GM19351 (cell line): ENCODE results near the gene DCC.

Source experiments
- ATAC-seq: cut with Tn5 transposase; IDR thresholded peaks from one replicate; pipeline ENCODE4 v1.9.1; 2021; ENCODE audit warnings: mild to moderate bottlenecking, moderate library complexity; ENCODE audit not compliant: unreplicated experiment

Gene DCC

GRCh38 chr18:52415131-52415530, 75.1 kb downstream of the DCC start:
- no peak for ATAC-seq

- no peak for ATAC-seq
Measured at GRCh38 chr18:52422985-52423601, 83.1 kb downstream of the DCC start.

- no peak for ATAC-seq
Measured at GRCh38 chr18:52426041-52426440, 86.0 kb downstream of the DCC start.

GRCh38 chr18:52426462-52426861, 86.5 kb downstream of the DCC start:
- ATAC-seq: no peak

- no peak for ATAC-seq
Measured at GRCh38 chr18:52427521-52428175, 87.7 kb downstream of the DCC start.

- no peak for ATAC-seq
Measured at GRCh38 chr18:52431683-52432082, 91.7 kb downstream of the DCC start.

GRCh38 chr18:52433797-52434196, 93.8 kb downstream of the DCC start:
- no peak for ATAC-seq

- ATAC-seq: no peak
Measured at GRCh38 chr18:52435301-52435700, 95.3 kb downstream of the DCC start.

- ATAC-seq: no peak
Measured at GRCh38 chr18:52437161-52437560, 97.2 kb downstream of the DCC start.

- ATAC-seq: no peak
Measured at GRCh38 chr18:52439457-52439856, 99.5 kb downstream of the DCC start.

GRCh38 chr18:52441794-52442193, 101.8 kb downstream of the DCC start:
- no peak for ATAC-seq

GRCh38 chr18:52442686-52443085, 102.7 kb downstream of the DCC start:
- ATAC-seq: no peak

- ATAC-seq: no peak
Measured at GRCh38 chr18:52451256-52451655, 111.3 kb downstream of the DCC start.

- no peak for ATAC-seq
Measured at GRCh38 chr18:52451851-52452250, 111.9 kb downstream of the DCC start.

- ATAC-seq: no peak
Measured at GRCh38 chr18:52452427-52452826, 112.4 kb downstream of the DCC start.

- no peak for ATAC-seq
Measured at GRCh38 chr18:52459890-52460289, 119.9 kb downstream of the DCC start.

- ATAC-seq: no peak
Measured at GRCh38 chr18:52462853-52463252, 122.9 kb downstream of the DCC start.

- no peak for ATAC-seq
Measured at GRCh38 chr18:52465391-52465790, 125.4 kb downstream of the DCC start.

GRCh38 chr18:52468496-52468895, 128.5 kb downstream of the DCC start:
- ATAC-seq: no peak

- ATAC-seq: no peak
Measured at GRCh38 chr18:52475325-52475724, 135.3 kb downstream of the DCC start.

- ATAC-seq: no peak
Measured at GRCh38 chr18:52481116-52481515, 141.1 kb downstream of the DCC start.

- no peak for ATAC-seq
Measured at GRCh38 chr18:52484977-52485376, 145.0 kb downstream of the DCC start.

GRCh38 chr18:52486052-52486451, 146.1 kb downstream of the DCC start:
- no peak for ATAC-seq
